ENCODE data around the gene PDE2A. TPM values are rescaled to one million over a fixed set of nuclear protein-coding genes. Genes with fewer than 3 reads are reported as not detected.

PDE2A gene
- total RNA-seq, 1 donor from 2014 or later = 28.1 TPM

GRCh38 chr11:72609045-72609444 is 65.2 kb downstream of the PDE2A start:
- no peak for DNase-seq

GRCh38 chr11:72607496-72607895 is 66.7 kb downstream of the PDE2A start:
- DNase-seq = no peak

- peak; percentile 25 for DNase-seq
Observed at GRCh38 chr11:72606748-72607468, 67.3 kb downstream of the PDE2A start.

- DNase-seq = peak; percentile 59
Observed at GRCh38 chr11:72605973-72606747, 68.1 kb downstream of the PDE2A start.

- no peak for DNase-seq
Observed at GRCh38 chr11:72604256-72604655, 70.0 kb downstream of the PDE2A start.

GRCh38 chr11:72602250-72602904 is 71.8 kb downstream of the PDE2A start:
- DNase-seq = no peak

- no peak for DNase-seq
Observed at GRCh38 chr11:72600557-72600956, 73.7 kb downstream of the PDE2A start.

GRCh38 chr11:72599325-72600117 is 74.7 kb downstream of the PDE2A start:
- no peak for DNase-seq

- DNase-seq = peak; percentile 58
Observed at GRCh38 chr11:72598906-72599305, 75.3 kb downstream of the PDE2A start.

GRCh38 chr11:72598466-72598865 is 75.8 kb downstream of the PDE2A start:
- DNase-seq = no peak

GRCh38 chr11:72597721-72598120 is 76.5 kb downstream of the PDE2A start:
- no peak for DNase-seq

- DNase-seq = no peak
Observed at GRCh38 chr11:72595292-72595684, 78.9 kb downstream of the PDE2A start.

GRCh38 chr11:72594493-72595291 is 79.5 kb downstream of the PDE2A start:
- no peak for DNase-seq

GRCh38 chr11:72592698-72593495 is 81.3 kb downstream of the PDE2A start:
- DNase-seq = no peak

GRCh38 chr11:72591785-72592502 is 82.3 kb downstream of the PDE2A start:
- DNase-seq = no peak

GRCh38 chr11:72591023-72591422 is 83.2 kb downstream of the PDE2A start:
- no peak for DNase-seq

GRCh38 chr11:72589802-72590761 is 84.1 kb downstream of the PDE2A start:
- DNase-seq = peak; percentile 43
